ENCODE measurements around the gene MS4A3.
"Not testable (repeated sequence)": the region's sequence is repeated elsewhere in the genome, so short reads cannot be mapped to it uniquely, and the experiment has no call there.

The MS4A3 gene

DNA sequence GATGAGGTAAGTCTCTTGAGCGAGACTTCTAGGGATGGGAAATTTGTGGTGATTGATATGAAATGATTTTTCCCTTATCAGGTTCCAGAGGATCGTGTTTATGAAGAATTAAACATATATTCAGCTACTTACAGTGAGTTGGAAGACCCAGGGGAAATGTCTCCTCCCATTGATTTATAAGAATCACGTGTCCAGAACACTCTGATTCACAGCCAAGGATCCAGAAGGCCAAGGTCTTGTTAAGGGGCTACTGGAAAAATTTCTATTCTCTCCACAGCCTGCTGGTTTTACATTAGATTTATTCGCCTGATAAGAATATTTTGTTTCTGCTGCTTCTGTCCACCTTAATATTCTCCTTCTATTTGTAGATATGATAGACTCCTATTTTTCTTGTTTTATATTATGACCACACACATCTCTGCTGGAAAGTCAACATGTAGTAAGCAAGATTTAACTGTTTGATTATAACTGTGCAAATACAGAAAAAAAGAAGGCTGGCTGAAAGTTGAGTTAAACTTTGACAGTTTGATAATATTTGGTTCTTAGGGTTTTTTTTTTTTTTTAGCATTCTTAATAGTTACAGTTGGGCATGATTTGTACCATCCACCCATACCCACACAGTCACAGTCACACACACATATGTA is 39.1 kb downstream of the MS4A3 start:
- DNase-seq (ENCODE audit: low read depth): no peak

DNA sequence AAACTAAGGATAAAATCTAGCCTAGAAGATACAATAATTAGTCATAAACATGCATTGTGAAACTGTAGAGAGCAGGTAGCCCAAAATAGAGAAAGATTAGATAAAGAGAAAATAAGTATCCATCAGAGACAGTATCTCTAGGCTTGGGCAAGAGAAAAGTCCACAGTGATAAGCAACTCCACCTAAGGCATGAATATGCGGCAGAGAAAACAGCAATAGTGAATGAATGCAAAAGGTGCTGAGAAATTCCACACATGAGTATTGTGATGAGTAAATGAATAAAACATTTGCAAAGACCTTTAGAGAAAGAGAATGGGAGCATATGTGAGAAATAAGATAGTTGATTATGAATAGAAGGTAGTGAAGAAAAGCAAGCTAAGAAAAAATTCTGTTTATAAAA is 40.7 kb downstream of the MS4A3 start:
- DNase-seq (ENCODE audit: low read depth): no peak

DNA sequence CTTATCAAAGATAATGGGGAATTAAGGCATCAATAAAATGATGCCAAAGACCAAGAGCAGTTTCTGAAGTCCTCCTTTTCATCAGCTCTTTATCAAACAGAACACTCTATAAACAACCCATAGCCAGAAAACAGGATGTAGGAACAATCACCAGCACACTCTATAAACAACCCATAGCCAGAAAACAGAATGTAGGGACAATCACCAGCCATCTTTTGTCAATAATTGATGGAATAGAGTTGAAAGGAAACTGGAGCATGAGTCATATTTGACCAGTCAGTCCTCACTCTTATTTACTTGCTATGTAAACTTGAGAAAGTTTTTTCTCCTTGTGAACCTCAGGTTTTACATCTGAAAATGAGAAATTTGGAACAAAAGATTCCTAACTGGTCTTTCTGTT is 42.0 kb downstream of the MS4A3 start:
- no peak for DNase-seq (ENCODE audit: low read depth)

DNA sequence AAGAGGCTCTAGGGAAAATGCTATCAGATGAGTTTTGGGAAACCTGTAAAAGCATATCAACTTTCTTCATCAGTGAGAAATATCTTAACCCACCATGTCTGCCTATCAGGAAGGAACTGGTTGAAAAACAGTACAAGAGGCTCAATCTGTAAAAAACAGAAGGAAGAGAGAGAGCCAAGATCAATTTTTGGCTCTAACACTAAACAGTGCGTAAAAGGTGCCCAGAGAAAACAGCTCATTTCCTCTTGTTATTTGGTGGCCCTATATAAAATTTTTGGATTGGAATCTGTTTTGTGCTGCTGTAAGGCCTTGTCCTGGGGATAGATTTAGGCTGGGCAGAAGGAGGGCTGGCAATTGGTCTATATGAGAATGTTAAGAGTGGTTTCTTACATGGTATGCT is 44.1 kb downstream of the MS4A3 start:
- no peak for DNase-seq (ENCODE audit: low read depth)

DNA sequence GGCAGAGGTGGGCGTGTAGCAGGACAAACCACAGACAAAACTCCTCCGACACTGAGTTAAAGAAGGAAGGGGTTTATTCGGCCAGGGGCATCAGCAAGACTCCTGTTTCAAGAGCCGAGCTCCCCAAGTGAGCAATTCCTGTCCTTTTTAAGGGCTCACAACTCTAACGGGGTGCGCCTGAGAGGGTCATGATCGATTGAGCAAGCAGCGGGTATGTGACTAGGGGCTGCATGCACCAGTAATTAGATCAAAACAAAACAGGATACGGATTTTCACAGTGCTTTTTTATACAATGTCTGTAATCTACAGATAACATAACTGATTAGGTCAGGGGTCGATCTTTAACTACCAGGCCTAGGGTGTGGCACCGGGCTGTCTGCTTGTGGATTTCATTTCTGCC is 44.9 kb downstream of the MS4A3 start:
- not testable (repeated sequence) for DNase-seq (ENCODE audit: low read depth)

DNA sequence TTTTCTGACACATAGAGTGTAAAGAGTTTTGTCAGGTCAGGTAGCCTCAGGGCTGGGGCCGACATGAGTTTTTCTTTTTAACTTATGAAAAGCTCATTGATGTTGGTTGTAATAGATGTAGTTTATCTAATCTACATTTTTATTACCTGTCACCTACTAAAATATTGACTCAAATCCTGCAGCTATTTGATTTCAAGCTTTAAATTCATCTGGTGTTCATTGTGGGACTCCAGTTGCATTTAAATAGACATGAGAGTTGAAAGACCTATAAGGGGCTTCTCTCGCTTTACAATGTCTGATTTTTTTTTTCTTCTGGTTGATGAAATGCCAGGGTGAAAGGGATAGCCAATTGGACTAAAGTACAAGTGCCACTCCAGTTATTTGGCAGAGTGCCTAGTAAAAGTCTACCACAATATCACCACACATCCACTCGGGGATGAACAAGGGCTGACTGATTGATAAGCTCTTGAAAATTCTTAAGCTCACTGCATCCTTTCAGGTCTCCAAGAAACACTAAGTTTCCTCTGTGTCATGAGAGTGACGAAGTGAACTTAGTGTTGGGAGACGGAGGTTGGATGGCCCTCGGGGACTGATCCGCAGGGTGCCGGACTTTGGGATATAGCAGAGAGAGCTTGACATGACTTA is 48.1 kb downstream of the MS4A3 start:
- not testable (repeated sequence) for DNase-seq (ENCODE audit: low read depth)

DNA sequence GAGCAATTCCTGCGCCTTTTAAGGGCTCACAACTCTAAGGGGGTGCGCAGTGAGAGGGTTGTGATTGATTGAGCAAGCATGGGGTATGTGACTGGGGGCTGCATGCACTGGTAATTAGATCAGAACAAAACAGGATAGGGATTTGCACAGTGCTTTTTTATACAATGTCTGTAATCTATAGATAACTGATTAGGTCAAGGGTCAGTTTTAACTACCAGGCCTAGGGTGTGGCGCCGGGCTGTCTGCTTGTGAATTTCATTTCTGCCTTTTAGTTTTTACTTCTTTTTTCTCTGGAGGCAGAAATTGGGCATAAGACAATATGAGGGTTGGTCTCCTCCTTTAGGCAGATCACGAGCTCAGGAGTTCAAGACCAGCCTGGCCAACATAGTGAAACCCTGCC is 52.2 kb downstream of the MS4A3 start:
- DNase-seq (ENCODE audit: low read depth): not testable (repeated sequence)

DNA sequence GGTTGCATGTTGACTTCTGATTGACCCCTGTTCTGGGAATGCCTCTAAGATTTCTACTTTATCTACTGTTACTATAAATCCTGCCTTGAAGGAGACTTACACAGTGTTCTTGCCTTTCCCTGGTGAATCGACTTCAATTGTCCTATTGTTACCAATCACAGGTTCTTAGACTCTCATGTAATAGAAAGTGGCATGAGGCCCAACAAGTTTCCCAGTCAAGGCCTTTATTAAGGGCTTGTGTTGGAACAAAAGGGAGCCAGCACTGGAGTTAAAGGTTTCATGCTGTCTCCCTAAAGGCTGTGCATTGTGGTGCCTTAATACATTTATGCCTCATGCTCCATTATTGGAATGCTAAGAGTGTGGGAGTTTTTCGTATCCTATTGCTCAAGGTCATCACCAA is 55.3 kb downstream of the MS4A3 start:
- no peak for DNase-seq (ENCODE audit: low read depth)

DNA sequence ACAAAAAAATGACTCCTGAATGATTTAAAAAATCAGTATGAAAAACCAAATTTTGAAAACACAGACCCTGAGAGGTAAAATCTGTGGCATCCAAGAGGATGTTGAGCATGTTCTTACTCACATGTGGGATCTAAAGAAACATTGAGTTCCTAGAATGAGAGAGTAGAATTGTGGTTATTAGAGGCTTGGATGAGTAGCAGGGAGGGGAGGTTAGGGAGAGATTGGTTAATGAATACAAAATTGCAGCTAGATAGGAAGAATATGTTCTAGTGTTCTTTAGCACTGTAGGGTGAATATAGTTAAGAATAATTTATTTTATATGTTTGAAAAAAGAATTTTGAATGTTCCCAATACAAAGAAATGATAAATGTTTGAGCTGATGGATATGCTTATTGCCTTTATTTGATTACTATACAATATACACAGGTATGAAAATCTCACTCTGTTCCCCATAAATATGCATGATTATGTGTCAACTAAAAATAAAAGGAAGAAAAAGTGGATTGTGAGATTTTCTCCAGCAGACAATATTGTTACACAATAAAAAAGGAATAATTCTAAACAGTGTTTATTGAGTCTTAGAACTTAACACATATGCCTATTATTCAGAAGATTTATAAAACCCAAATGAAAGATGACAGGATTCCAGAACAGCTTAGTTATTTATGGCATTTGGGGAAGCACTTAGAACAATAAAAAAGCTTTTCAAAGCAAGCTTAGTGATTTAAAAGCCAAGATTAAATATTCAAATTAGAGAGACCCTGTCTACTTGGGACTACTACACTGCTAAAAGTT is 60.7 kb downstream of the MS4A3 start:
- no peak for DNase-seq (ENCODE audit: low read depth)

DNA sequence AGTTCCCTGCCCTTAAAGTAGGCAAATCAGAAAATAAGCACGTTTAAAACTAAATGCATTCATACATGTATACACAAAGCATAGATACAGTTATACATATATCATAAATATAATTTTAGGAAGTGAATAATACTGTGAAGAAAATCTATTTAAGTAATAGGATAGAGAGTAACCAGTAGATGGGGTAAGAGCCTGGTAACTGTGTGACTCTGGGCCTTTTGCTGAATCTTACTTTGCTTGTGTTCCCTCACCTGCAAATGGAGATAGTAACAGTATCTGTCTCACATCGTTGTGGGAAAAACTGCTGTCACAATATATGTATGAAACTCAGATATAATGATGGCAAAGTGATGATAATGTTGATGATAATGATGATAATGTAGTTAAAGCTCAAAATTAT is 61.9 kb downstream of the MS4A3 start:
- no peak for DNase-seq (ENCODE audit: low read depth)

DNA sequence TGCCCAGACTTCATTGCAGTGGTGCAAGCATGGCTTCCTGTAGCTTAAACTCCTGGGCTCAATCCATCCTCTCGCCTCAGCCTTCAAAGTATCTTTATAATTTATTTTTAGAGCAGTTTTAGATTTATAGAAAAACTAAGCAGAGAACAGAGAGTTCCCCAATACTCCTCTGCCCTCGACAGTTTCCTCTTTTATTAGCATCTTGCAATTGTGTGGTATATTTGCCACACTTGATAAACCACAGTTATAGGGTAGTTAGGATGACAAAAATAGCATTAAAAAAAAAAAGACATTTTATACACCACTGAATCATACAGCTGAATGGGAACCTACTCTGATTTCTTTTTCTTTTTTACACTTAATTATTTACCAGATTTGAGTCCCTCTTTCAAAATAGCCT is 63.2 kb downstream of the MS4A3 start:
- DNase-seq (ENCODE audit: low read depth): no peak
